T-helper 17 cell (primary cell): ENCODE results near the gene MORF4L1. TPM values are rescaled to one million over a fixed set of nuclear protein-coding genes. Genes with fewer than 3 reads are reported as not detected.
A peak's percentile ranks its signal among the peaks of the same experiment; 100 is the strongest.

Experiments
- ATAC-seq: fragments of 150-1000 bp; cut with Tn5 transposase; 2 replicates; pipeline ENCODE4 v1.10.0; 2021; ENCODE audit warnings: mild to moderate bottlenecking, moderate library complexity
- DNase-seq, 3 donors: peaks; one replicate each; pipeline versions ENCODE4 v3.0.0 to v3.0.0-alpha.2; 2020 to 2021
- H3K9me3 ChIP-seq: one replicate; pipeline ENCODE4 v1.7.0; 2013; ENCODE audit warnings: low read length, mild to moderate bottlenecking; ENCODE audit not compliant: control insufficient read depth, poor library complexity, severe bottlenecking
- H3K27ac Mint-ChIP-seq: one replicate; pipeline ENCODE4 v1.8.0; 2022; ENCODE audit warnings: mild to moderate bottlenecking, moderate library complexity, mixed read lengths
- H3K27me3 Mint-ChIP-seq: one replicate; pipeline ENCODE4 v1.8.0; 2022; ENCODE audit warnings: mixed read lengths
- H3K36me3 Mint-ChIP-seq: one replicate; pipeline ENCODE4 v1.8.0; 2022; ENCODE audit warnings: low read depth, mixed read lengths
- H3K4me1 Mint-ChIP-seq: one replicate; pipeline ENCODE4 v1.8.0; 2022; ENCODE audit warnings: mild to moderate bottlenecking, mixed read lengths
- H3K4me3 Mint-ChIP-seq: one replicate; pipeline ENCODE4 v1.8.0; 2022; ENCODE audit warnings: mild to moderate bottlenecking, moderate library complexity, mixed read lengths
- total RNA-seq, 4 donors: library from RNA in 2 of 4; stranded (reverse) in 2 of 4; gene quantifications; one replicate each; pipeline ENCODE4 v1.2.3 and lab custom pipeline; 2022 to 2026

MORF4L1 gene
- total RNA-seq, 2 donors from 2014 or later = 373 to 376 TPM

GRCh38 chr15:78914027-78914764 is 41.5 kb downstream of the MORF4L1 start:
- peak overlapping the region; percentile 68 for H3K27ac Mint-ChIP-seq
- H3K4me3 Mint-ChIP-seq = no peak overlapping the region
- peaks cover 3% of the 10 kb centered on the region for H3K36me3 Mint-ChIP-seq
- DNase-seq = no peak
- no peaks in the 10 kb centered on the region for H3K9me3 ChIP-seq
- no peaks in the 10 kb centered on the region for H3K27me3 Mint-ChIP-seq
- peaks cover 25% of the 10 kb centered on the region for H3K4me1 Mint-ChIP-seq
- ATAC-seq = no peak

DNA sequence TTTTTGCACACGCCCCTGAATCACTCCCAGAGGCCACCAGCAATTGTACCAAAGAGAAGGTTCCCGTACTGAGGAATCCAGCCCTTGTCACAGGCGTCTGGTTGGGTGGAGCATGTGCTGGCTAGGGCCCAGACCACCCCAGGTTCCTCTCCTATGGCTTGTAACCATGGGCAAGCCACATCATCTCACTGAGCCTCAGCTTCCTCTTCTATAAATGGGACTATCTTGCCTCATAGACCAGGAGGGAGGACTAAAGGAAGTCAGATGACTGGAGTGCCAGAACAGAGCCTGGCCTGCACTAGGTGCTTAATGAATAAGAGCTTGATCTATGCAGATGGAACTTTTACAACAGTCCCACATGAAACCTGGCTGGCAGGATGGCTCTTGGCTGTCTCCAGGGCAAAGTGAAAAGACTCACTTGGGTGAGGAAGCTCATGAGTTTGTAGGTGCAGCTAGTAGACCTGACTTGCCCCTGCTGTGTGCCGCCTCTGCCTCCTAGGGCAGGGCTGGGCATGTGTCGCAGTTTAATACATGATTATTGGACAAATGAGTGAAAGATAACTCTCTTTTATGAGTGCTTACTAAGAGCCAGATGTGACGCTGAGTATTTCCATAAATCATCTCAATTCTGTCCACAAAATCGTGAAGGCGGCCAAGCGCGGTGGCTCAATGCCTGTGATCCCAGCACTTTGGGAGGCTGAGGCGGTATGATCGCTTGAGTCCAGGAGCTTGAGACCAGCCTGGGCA is 42.8 kb downstream of the MORF4L1 start:
- H3K9me3 ChIP-seq = no peaks in the 10 kb centered on the region
- H3K4me3 Mint-ChIP-seq = no peak overlapping the region
- H3K36me3 Mint-ChIP-seq = peaks cover 3% of the 10 kb centered on the region
- no peaks in the 10 kb centered on the region for H3K27me3 Mint-ChIP-seq
- peaks cover 14% of the 10 kb centered on the region for H3K4me1 Mint-ChIP-seq
- no peak for DNase-seq
- ATAC-seq = peak; percentile 42
- peak overlapping the region; percentile 68 for H3K27ac Mint-ChIP-seq

DNA sequence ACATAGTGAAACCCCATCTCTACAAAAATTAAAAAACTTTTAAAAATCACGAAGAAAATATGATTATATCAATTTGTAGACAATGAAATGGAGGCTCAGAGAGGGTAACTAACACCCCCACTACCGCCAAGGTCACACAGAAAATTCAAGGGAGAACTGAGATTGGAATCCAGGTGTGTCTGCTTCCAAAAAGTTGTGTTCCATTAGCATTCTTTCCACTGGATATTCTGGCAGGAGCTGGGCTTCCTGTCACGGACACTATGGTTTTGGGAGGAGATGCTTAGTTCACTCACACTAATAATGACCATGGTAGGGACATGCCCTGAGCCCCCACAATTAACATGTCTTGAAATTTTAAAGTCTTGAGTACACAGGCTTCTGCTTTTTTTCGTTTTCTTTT is 43.4 kb downstream of the MORF4L1 start:
- Mint-ChIP-seq H3K36me3 (peaks cover 3% of the 10 kb centered on the region), H3K4me1 (peaks cover 13% of the 10 kb centered on the region), H3K4me3 (peak overlapping the region; percentile 25), H3K27ac (peak overlapping the region; percentile 68), H3K27me3 (no peaks in the 10 kb centered on the region)
- H3K9me3 ChIP-seq = no peaks in the 10 kb centered on the region
- ATAC-seq (no peak), DNase-seq (no peak)

DNA sequence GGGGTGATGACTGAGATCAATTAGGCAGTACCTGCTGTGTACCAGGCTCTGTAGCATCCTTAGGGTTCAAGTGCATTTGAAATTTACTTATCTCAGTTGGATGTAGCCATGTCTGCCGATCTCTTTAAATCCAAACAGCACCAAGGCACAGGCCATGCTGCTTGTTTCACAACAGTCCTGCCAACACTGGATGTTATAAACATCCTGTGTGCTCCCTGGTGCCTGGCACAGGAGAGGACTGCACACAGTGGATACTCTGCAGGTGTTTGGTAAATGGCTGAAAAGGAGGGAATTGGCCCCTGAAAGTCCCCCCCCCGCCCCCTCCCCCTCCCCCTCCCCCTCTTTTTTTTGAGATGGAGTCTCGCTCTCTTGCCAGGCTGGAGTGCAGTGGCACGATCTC is 45.2 kb downstream of the MORF4L1 start:
- H3K9me3 ChIP-seq = no peaks in the 10 kb centered on the region
- Mint-ChIP-seq H3K27me3 (no peaks in the 10 kb centered on the region), H3K27ac (peak overlapping the region; percentile 82), H3K4me1 (peaks cover 3% of the 10 kb centered on the region), H3K4me3 (no peak overlapping the region), H3K36me3 (peaks cover 4% of the 10 kb centered on the region)
- no peak for ATAC-seq
- no peak for DNase-seq

- peaks cover 12% of the 10 kb centered on the region for H3K4me1 Mint-ChIP-seq
- H3K4me3 Mint-ChIP-seq = no peak overlapping the region
- H3K36me3 Mint-ChIP-seq = peaks cover 9% of the 10 kb centered on the region
- H3K9me3 ChIP-seq = no peaks in the 10 kb centered on the region
- peak overlapping the region; percentile 74 for H3K27ac Mint-ChIP-seq
- no peak for DNase-seq
- H3K27me3 Mint-ChIP-seq = no peaks in the 10 kb centered on the region
- ATAC-seq = no peak
Observed at GRCh38 chr15:78921517-78921916, 48.8 kb downstream of the MORF4L1 start.

DNA sequence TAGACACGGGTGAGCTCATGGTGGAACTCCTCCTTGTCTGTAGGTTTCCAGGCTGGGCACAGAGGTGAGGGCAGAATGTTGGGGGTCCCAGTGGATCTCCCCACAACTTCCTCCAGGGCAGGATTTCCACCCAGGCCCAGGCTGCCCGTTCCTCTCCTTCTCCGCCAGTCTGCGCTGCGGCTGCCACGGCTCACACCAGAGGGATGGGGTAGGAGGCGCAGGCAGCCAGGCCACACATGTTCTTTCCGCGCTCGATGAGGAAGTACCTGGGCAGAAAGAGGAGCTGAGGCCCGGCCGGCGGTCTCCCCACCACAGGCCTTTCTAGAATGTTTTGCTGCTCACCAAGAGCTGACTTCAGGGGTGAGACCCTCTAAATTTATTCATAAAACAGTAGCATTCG is 49.2 kb downstream of the MORF4L1 start:
- Mint-ChIP-seq H3K27ac (peak overlapping the region; percentile 74), H3K4me1 (peaks cover 9% of the 10 kb centered on the region), H3K36me3 (peaks cover 9% of the 10 kb centered on the region), H3K27me3 (no peaks in the 10 kb centered on the region), H3K4me3 (no peak overlapping the region)
- ATAC-seq = peak; percentile 14
- no peaks in the 10 kb centered on the region for H3K9me3 ChIP-seq
- DNase-seq = peak in 1 of 3 donors; percentile 5

- H3K36me3 Mint-ChIP-seq = peaks cover 9% of the 10 kb centered on the region
- H3K4me3 Mint-ChIP-seq = no peak overlapping the region
- H3K27me3 Mint-ChIP-seq = no peaks in the 10 kb centered on the region
- peak overlapping the region; percentile 74 for H3K27ac Mint-ChIP-seq
- H3K4me1 Mint-ChIP-seq = peaks cover 9% of the 10 kb centered on the region
- DNase-seq (peak in 1 of 3 donors; percentile 4), ATAC-seq (no peak)
- H3K9me3 ChIP-seq = no peaks in the 10 kb centered on the region
Observed at GRCh38 chr15:78922527-78922926, 49.8 kb downstream of the MORF4L1 start.

- Mint-ChIP-seq H3K4me1 (peaks cover 9% of the 10 kb centered on the region), H3K27me3 (no peaks in the 10 kb centered on the region), H3K36me3 (peaks cover 9% of the 10 kb centered on the region), H3K4me3 (no peak overlapping the region), H3K27ac (peak overlapping the region; percentile 74)
- no peaks in the 10 kb centered on the region for H3K9me3 ChIP-seq
- DNase-seq (no peak), ATAC-seq (no peak)
Observed at GRCh38 chr15:78923015-78923414, 50.3 kb downstream of the MORF4L1 start.

DNA sequence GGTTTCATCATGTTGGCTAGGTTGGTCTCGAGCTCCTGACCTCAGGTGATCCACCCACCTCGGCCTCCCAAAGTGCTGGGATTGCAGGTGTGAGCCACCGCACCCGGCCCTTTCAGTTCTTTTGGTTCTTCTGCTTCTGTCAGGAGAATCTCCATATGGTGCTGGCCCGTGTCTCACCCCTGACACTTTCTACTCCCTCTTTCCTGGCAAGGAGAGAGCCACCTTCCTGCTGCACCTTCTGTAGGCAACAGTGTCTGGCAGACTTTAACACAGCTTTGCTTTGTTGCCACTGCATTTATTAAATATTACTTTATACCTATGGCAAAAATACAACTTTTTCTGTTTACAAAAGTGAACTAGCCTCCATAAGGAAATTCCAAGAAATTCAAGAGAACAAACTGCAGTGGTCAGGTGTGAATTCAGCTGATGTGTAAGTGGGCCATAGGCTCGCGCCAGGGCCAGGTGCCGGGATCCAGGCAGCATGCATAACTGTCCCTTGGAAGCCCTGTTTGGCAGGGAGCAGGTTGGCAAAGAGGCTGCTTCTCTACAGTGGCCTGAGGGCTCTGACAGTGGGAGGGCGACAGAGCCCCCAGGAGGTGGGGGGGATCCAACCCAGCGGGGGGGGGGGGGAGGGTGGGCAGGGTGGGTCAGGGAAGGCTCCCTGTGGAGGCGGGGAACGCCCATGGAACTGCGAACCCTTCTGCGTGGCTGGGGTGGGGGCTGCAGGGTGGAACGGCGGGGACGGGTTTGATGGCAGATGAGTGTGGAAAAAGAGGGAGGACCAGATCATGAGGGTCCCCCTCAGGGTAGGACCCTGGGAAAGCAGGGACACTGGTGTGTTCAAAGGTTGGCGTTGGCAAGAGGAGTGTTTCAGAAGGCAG is 51.0 kb downstream of the MORF4L1 start:
- peaks cover 9% of the 10 kb centered on the region for H3K36me3 Mint-ChIP-seq
- H3K9me3 ChIP-seq = no peaks in the 10 kb centered on the region
- H3K27me3 Mint-ChIP-seq = no peaks in the 10 kb centered on the region
- DNase-seq (no peak), ATAC-seq (no peak)
- no peak overlapping the region for H3K4me3 Mint-ChIP-seq
- H3K4me1 Mint-ChIP-seq = peaks cover 9% of the 10 kb centered on the region
- H3K27ac Mint-ChIP-seq = peak overlapping the region; percentile 45

DNA sequence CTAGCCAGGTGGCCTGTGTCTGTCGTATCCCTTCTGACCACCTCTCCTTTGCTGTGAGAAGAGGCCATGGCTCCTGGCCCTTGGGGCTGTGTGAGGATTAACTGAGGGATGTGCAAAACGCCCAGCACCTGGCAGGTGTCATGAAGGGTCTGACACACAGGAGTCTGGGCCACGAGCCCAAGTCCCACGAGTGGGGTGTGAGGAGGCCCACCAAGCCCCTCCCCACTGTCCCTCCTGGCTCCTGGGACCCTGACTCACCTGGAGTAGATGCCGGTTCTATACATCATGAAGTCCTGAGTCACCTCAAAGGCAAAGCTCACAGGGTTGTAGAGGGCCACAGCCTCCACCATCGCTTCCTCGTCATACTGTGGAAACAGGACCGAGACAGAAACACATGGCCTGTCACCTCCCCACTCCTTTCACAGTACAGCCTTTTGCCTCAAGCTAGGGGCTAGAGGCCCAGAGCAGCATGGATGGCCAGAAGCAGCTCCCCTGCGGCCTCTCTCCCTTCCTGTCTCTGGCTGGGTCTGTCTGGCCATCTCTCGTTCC is 52.5 kb downstream of the MORF4L1 start:
- peaks cover 9% of the 10 kb centered on the region for H3K36me3 Mint-ChIP-seq

DNA sequence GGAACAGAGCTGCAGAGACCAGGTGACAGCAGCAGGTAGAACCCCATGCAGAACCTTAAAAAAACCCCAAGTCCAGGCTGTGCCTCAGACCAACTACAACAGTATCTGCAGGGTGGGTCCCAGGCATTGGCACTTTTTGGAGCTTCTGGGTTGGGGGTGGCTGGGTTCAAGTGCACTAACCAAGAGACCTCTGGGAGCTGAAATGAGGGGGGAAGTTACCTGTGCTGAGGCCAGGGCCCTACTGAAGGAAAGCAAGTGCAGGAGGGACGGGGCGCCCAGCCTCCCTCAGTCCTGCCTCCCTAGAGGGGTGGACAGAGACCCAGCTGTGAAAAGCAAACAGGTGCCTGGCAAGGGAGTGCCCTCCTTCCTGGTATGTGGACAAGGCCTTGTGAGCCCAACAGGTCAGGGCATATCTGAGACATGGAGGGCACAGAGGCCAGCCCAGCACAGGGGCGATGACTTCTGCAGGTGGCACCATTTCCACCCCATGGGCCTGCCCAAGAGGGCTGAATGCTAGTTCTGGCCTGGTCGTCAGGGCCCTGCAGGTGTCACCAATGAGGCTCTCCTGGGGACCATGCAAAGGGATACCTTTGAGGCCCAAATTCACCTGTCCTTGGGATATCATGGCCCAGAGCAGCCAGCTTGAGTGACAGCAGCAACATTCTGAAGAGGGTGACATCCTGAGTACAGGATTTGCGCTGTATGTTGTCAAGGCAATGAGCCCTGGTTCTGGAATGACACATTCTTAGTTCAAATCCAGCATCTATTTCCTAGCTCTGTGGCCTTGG is 53.5 kb downstream of the MORF4L1 start:
- peak; percentile 24 for ATAC-seq
- no peak for DNase-seq
- Mint-ChIP-seq H3K27ac (peak overlapping the region; percentile 85), H3K36me3 (peaks cover 8% of the 10 kb centered on the region), H3K4me1 (peaks cover 12% of the 10 kb centered on the region), H3K4me3 (no peak overlapping the region), H3K27me3 (no peaks in the 10 kb centered on the region)
- no peaks in the 10 kb centered on the region for H3K9me3 ChIP-seq

More for the DNA sequence above, 52.5 kb downstream of the MORF4L1 start:
- H3K9me3 ChIP-seq = no peaks in the 10 kb centered on the region
- DNase-seq (no peak), ATAC-seq (no peak)
- Mint-ChIP-seq H3K27me3 (no peaks in the 10 kb centered on the region), H3K4me3 (no peak overlapping the region), H3K27ac (peak overlapping the region; percentile 85), H3K4me1 (peaks cover 11% of the 10 kb centered on the region)

DNA sequence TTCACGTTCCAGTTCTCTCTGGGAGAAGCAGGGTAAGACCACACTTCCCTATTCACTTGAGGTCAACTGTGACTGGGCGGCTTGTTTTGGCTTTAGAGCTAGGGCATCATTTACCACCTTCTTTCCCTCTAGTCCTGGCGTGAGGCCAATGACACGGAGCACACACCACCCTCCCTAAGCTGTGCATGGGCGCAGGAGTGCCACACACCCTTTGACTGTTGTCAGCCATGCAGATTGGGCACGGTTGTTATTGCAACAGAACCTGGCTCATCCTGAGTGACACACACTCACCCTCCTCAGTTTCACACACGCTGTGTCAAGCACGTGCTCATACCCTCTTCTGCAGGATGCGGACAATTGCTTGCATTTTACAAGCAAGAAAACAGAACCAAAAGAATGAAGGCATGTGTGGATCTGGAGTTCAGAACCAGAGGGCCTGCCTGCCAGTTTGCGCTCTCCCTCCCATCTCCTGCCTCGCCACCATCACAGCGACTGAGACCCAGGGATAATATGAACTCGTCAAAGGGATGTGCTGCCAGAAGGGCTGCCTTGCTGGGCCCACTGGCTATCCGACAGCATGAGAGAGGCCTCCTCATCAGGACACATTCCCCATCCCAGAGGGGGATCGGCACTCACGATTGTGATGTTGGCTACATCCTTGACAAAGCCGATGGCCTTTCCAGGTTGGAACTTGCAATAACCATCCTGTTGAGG is 54.5 kb downstream of the MORF4L1 start:
- H3K9me3 ChIP-seq = no peaks in the 10 kb centered on the region
- peak overlapping the region; percentile 19 for H3K4me3 Mint-ChIP-seq
- DNase-seq = no peak
- H3K27me3 Mint-ChIP-seq = no peaks in the 10 kb centered on the region
- no peak overlapping the region for H3K27ac Mint-ChIP-seq
- peaks cover 6% of the 10 kb centered on the region for H3K36me3 Mint-ChIP-seq
- peak; percentile 13 for ATAC-seq
- H3K4me1 Mint-ChIP-seq = peaks cover 13% of the 10 kb centered on the region
